KMS-11 (cell line): Measurements from ENCODE around the gene ARMC5.
"Not testable (repeated sequence)": the region's sequence is repeated elsewhere in the genome, so short reads cannot be mapped to it uniquely, and the experiment has no call there.

Source experiments
- H2AFZ ChIP-seq: fragments of 200-600 bp; sonication (generic); 2 replicates; pipeline ENCODE4 v1.6.1; 2016; ENCODE audit warnings: antibody characterized with exemption, mixed run types, low read depth
- H3K27ac ChIP-seq: fragments of 200-600 bp; sonication (generic); 2 replicates; pipeline ENCODE4 v1.6.1; 2016; ENCODE audit warnings: mild to moderate bottlenecking, mixed run types
- H3K27me3 ChIP-seq: fragments of 200-600 bp; sonication (generic); 2 replicates; pipeline ENCODE4 v1.6.1; 2017; ENCODE audit warnings: mild to moderate bottlenecking, low read depth, mixed run types, moderate library complexity; ENCODE audit not compliant: insufficient read depth
- H3K36me3 ChIP-seq: fragments of 200-600 bp; sonication (generic); 2 replicates; pipeline ENCODE4 v1.6.1; 2017; ENCODE audit warnings: mild to moderate bottlenecking, mixed run types; ENCODE audit not compliant: insufficient read depth
- H3K4me1 ChIP-seq: fragments of 200-600 bp; sonication (generic); 2 replicates; pipeline ENCODE4 v1.6.1; 2016; ENCODE audit warnings: mild to moderate bottlenecking, low read depth, mixed run types; ENCODE audit not compliant: poor library complexity, severe bottlenecking
- H3K4me2 ChIP-seq: fragments of 200-600 bp; sonication (generic); 2 replicates; pipeline ENCODE4 v1.7.0; 2016; ENCODE audit warnings: mild to moderate bottlenecking, mixed run types
- H3K4me3 ChIP-seq: fragments of 200-600 bp; sonication (generic); IDR thresholded peaks from 2 replicates; pipeline ENCODE4 v1.6.1; 2017; ENCODE audit warnings: low read depth, low read length, mixed read lengths; ENCODE audit not compliant: insufficient read depth
- H3K79me2 ChIP-seq: fragments of 200-600 bp; sonication (generic); 2 replicates; pipeline ENCODE4 v1.6.1; 2016; ENCODE audit warnings: low read depth, mixed run types; ENCODE audit not compliant: insufficient read depth
- H3K9ac ChIP-seq: fragments of 200-600 bp; sonication (generic); 2 replicates; pipeline ENCODE4 v1.6.1; 2016; ENCODE audit warnings: mild to moderate bottlenecking, mixed run types
- H4K20me1 ChIP-seq: fragments of 200-600 bp; sonication (generic); 2 replicates; pipeline ENCODE4 v1.6.1; 2016; ENCODE audit warnings: mild to moderate bottlenecking, mixed run types; ENCODE audit not compliant: insufficient read depth
- TF ChIP-seq, protein P1 (sequence below): fragments of 200-600 bp; sonication (generic); conservative IDR thresholded peaks from 2 replicates; pipeline ENCODE4 v1.6.1; 2017; ENCODE audit warnings: low read depth, mild to moderate bottlenecking, antibody characterized with exemption, low read length, moderate library complexity, mixed read lengths

ARMC5 gene

GRCh38 chr16:31440516-31441184 lies 18.7 kb upstream of the ARMC5 start:
- Histone ChIP-seq H3K4me2 (no peak overlapping the region), H3K4me1 (peaks cover 6% of the 10 kb centered on the region), H3K27me3 (no peaks in the 10 kb centered on the region), H3K79me2 (no peaks in the 10 kb centered on the region), H3K27ac (no peak overlapping the region), H2AFZ (no peak overlapping the region), H4K20me1 (no peaks in the 10 kb centered on the region), H3K9ac (no peak overlapping the region), H3K4me3 (no peak overlapping the region), H3K36me3 (no peaks in the 10 kb centered on the region)
- TF ChIP-seq, protein P1, sequence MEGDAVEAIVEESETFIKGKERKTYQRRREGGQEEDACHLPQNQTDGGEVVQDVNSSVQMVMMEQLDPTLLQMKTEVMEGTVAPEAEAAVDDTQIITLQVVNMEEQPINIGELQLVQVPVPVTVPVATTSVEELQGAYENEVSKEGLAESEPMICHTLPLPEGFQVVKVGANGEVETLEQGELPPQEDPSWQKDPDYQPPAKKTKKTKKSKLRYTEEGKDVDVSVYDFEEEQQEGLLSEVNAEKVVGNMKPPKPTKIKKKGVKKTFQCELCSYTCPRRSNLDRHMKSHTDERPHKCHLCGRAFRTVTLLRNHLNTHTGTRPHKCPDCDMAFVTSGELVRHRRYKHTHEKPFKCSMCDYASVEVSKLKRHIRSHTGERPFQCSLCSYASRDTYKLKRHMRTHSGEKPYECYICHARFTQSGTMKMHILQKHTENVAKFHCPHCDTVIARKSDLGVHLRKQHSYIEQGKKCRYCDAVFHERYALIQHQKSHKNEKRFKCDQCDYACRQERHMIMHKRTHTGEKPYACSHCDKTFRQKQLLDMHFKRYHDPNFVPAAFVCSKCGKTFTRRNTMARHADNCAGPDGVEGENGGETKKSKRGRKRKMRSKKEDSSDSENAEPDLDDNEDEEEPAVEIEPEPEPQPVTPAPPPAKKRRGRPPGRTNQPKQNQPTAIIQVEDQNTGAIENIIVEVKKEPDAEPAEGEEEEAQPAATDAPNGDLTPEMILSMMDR, result no peak

GRCh38 chr16:31441956-31442355 lies 17.3 kb upstream of the ARMC5 start:
- Histone ChIP-seq H4K20me1 (no peaks in the 10 kb centered on the region), H3K79me2 (no peaks in the 10 kb centered on the region), H3K4me1 (peaks cover 6% of the 10 kb centered on the region), H3K4me2 (no peak overlapping the region), H3K27ac (no peak overlapping the region), H2AFZ (no peak overlapping the region), H3K27me3 (no peaks in the 10 kb centered on the region), H3K36me3 (no peaks in the 10 kb centered on the region), H3K4me3 (no peak overlapping the region), H3K9ac (no peak overlapping the region)
- TF ChIP-seq, protein P1, result no peak

GRCh38 chr16:31445931-31446330 lies 13.4 kb upstream of the ARMC5 start:
- not testable (repeated sequence) for H3K36me3 ChIP-seq, H3K27ac ChIP-seq

GRCh38 chr16:31451201-31451600 lies 8.1 kb upstream of the ARMC5 start:
- H3K79me2 ChIP-seq, result 0 out of 2 replicates have a peak, but pooled peaks cover 7% of the 10 kb centered on the region

More at GRCh38 chr16:31445931-31446330, 13.4 kb upstream of the ARMC5 start:
- H3K4me2 ChIP-seq, H3K79me2 ChIP-seq, H2AFZ ChIP-seq, H3K4me1 ChIP-seq, H3K4me3 ChIP-seq, H3K27me3 ChIP-seq, H4K20me1 ChIP-seq, H3K9ac ChIP-seq: not testable (repeated sequence)

More at GRCh38 chr16:31451201-31451600, 8.1 kb upstream of the ARMC5 start:
- no peaks in the 10 kb centered on the region for H4K20me1 ChIP-seq
- no peak overlapping the region for H3K4me3 ChIP-seq
- H2AFZ ChIP-seq, result no peak overlapping the region
- no peaks in the 10 kb centered on the region for H3K4me1 ChIP-seq
- H3K27ac ChIP-seq, result no peak overlapping the region
- TF ChIP-seq, protein P1, result no peak
- no peak overlapping the region for H3K9ac ChIP-seq
- H3K27me3 ChIP-seq, result no peaks in the 10 kb centered on the region
- no peak overlapping the region for H3K4me2 ChIP-seq
- no peaks in the 10 kb centered on the region for H3K36me3 ChIP-seq
